ENCODE results near the gene NUDT1. TPM values are rescaled to one million over a fixed set of nuclear protein-coding genes. Genes with fewer than 3 reads are reported as not detected.

The NUDT1 gene
- total RNA-seq (10 to 100 TPM; 14.0 to 77.7 (median 22.6) TPM), polyA plus RNA-seq (10 to 100 TPM; 60.1 to 61.1 TPM), total RNA-seq (5.1 reads per million, percentile 24 among the genes with 10 or more reads in this experiment)

DNA sequence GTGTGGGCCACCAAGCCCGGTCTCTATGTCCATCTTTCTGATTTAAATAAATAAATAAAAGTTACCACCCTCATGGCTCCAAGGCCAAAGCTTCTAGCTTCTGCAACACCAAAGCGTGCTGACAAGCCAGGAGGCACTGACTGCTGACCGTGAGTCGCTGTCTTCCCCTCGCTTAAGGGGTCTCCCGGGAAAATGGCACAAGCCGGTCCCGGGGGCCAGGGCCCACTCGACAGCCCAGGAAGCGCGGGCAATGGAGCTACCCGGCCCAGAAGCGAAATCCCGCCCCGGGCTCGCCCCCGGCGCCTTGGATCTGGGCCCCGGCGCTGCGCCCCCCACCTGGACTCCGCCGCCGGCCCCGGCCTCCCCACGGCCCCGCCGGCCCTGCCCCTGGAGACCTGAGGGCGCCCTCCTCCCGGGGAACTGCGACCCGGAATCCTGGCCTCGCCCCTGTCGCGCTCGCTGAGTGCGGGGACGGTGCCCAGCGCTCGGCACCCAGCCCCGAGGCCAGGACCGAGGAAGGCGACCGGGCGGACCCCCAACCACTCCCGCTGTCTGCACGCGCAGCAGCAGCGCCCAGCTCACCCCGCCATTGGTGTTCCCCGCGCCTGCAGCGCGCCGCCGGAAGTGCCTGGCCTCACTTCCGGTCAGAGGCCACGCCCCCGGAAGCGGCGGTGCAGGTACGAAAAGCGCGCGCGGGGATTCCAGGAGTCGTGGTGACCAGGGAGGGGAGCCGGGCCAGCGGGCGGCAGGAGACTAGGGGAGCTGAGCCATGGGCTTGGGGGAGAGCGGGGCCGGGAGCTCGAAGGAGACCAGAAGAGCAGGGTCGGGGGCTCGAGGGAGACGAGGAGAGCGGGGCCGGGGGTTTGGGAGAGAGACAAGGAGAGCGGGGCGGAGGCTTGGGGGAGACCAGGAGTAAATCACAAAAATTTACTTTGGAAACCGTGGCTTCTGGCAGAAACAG is at the start of gene NUDT1, which contains the start of gene MRM2:
Gene NUDT1 (plus strand): TSS at position 647 of the 961 bp plus-strand sequence. CDS start 2,349 bp downstream, outside the sequence.
Gene MRM2 (minus strand): TSS at position 626 of the 961 bp plus-strand sequence. CDS start 36 bp downstream, at position 590.
- intact Hi-C loops (cut with micrococcal nuclease), result loop anchor here (1.0 to 10.0 kb wide), 4 partner anchors 10 to 297 kb away; partner anchors contain the start of genes MAD1L1 (in 2 of the 2) and SNX8 (in 1 of the 2)
- peak within 1 kb of the TSS; percentile 81 for H3K4me3 ChIP-seq (ENCODE audit: low read length)
- H3K36me3 ChIP-seq (ENCODE audit: control insufficient read depth in 2 of 3, insufficient read depth in 3 of 3, low read length in 3 of 3), result peaks cover 0 to 35% (median 0%) of the 10 kb centered on the region in 3 experiments
- H3K27ac Mint-ChIP-seq, result peak within 1 kb of the TSS; percentile 83 to 98 (median 89)
- peaks cover 0 to 5% of the 10 kb centered on the region in 2 donors for H3K4me1 ChIP-seq (ENCODE audit: control insufficient read depth in 2 of 2, insufficient read depth in 2 of 2, low read length in 2 of 2)
- H3K4me3 Mint-ChIP-seq, result peak within 1 kb of the TSS; percentile 84 to 98 (median 90)
- ChIA-PET POLR2A (interaction anchor here (0.7 to 1.5 kb wide), 3 partner anchors 10 to 112 kb away, joined by 4 to 12 read pairs (median 6); partner anchors contain the start of gene MAD1L1), CTCF (interaction anchor here (0.5 to 1.1 kb wide), 3 partner anchors 228 to 1644 kb away, joined by 3 read pairs; no protein-coding TSS in a partner anchor)
- H3K36me3 Mint-ChIP-seq, result peaks cover 0 to 5% (median 0%) of the 10 kb centered on the region in 5 donors
- H3K27me3 ChIP-seq (ENCODE audit: control insufficient read depth in 2 of 2, insufficient read depth in 2 of 2, low read length in 2 of 2), result no peaks in the 10 kb centered on the region
- DNase-seq (peak; percentile 36 to 89 (median 53)), ATAC-seq (peak; percentile 72)
- peaks cover 0 to 2% (median 0%) of the 10 kb centered on the region in 11 donors for H3K9me3 Mint-ChIP-seq
- peaks cover 6 to 37% (median 19%) of the 10 kb centered on the region in 7 donors for H3K4me1 Mint-ChIP-seq
- H3K27me3 Mint-ChIP-seq, result no peaks in the 10 kb centered on the region
- no peaks in the 10 kb centered on the region for H3K9me3 ChIP-seq (ENCODE audit: control insufficient read depth in 2 of 3, low read length in 3 of 3)
- H3K27ac ChIP-seq (ENCODE audit: low read depth, low read length), result peak within 1 kb of the TSS; percentile 86

GRCh38 chr7:2192831-2193534 is 49.0 kb upstream of the NUDT1 start:
- ChIA-PET CTCF (no interaction called here), POLR2A (interaction anchor here (0.6 kb wide), 1 partner anchor 322 kb away, joined by 4 read pairs; no protein-coding TSS in a partner anchor)
- ATAC-seq, result no peak
- H3K27ac ChIP-seq (ENCODE audit: low read depth, low read length), result no peak overlapping the region
- H3K36me3 Mint-ChIP-seq, result peaks cover 10 to 74% (median 66%) of the 10 kb centered on the region in 5 donors
- no peak overlapping the region for H3K4me3 ChIP-seq (ENCODE audit: low read length)
- H3K36me3 ChIP-seq (ENCODE audit: control insufficient read depth in 2 of 3, insufficient read depth in 3 of 3, low read length in 3 of 3), result peaks cover 0 to 28% (median 0%) of the 10 kb centered on the region in 3 experiments
- intact Hi-C loops (cut with micrococcal nuclease), result no loop called here
- no peak for DNase-seq
- peaks cover 0 to 26% (median 7%) of the 10 kb centered on the region in 11 donors for H3K9me3 Mint-ChIP-seq
- peaks cover 0 to 8% (median 0%) of the 10 kb centered on the region in 3 experiments for H3K9me3 ChIP-seq (ENCODE audit: control insufficient read depth in 2 of 3, low read length in 3 of 3)
- no peak overlapping the region for H3K4me3 Mint-ChIP-seq
- no peaks in the 10 kb centered on the region for H3K27me3 ChIP-seq (ENCODE audit: control insufficient read depth in 2 of 2, insufficient read depth in 2 of 2, low read length in 2 of 2)
- no peak overlapping the region for H3K27ac Mint-ChIP-seq
- H3K4me1 ChIP-seq (ENCODE audit: control insufficient read depth in 2 of 2, insufficient read depth in 2 of 2, low read length in 2 of 2), result no peaks in the 10 kb centered on the region
- no peaks in the 10 kb centered on the region for H3K27me3 Mint-ChIP-seq
- peaks cover 0 to 5% (median 0%) of the 10 kb centered on the region in 7 donors for H3K4me1 Mint-ChIP-seq

DNA sequence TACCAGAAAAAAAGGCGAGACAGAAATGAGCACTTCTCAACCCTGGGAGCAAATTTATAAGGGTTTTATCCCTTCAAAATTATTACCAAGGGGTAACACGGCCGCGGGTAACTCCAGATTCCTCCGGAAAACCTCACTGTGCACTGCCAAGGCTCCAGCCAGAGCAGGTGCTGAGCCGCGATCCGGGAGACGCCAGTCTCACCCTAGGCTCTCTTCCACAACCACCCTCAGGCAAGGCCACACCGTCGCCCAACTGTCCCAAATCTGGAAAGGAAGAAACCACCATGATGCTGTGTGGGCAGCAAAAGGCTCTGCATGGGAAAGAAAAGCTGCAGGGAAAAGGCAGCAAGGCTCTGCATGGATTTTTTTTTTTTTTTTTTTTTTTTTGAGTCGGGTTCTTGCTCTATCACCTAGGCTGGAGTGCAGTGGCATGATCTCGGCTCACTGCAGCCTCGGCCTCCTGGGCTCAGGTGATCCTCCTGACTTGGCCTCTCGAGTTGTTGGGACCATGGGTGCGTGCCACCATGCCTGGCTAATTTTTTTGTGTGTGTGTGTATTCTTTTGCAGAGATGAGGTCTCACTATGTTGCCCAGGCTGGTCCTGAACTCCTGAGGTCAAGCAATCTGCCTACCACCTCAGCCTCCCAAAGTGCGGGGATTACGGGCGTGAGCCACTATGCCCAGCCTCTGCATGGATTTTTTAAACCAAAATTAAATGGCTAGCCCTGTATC is 48.3 kb upstream of the NUDT1 start:
- ATAC-seq, result no peak
- Mint-ChIP-seq H3K4me3 (no peak overlapping the region), H3K9me3 (peaks cover 0 to 19% (median 7%) of the 10 kb centered on the region in 11 donors), H3K36me3 (peaks cover 10 to 66% (median 58%) of the 10 kb centered on the region in 5 donors), H3K27me3 (no peaks in the 10 kb centered on the region), H3K4me1 (peaks cover 0 to 5% (median 0%) of the 10 kb centered on the region in 7 donors), H3K27ac (no peak overlapping the region)
- ChIA-PET POLR2A (no interaction called here), CTCF (no interaction called here)
- H3K4me3 ChIP-seq (ENCODE audit: low read length), result no peak overlapping the region
- no peaks in the 10 kb centered on the region for H3K27me3 ChIP-seq (ENCODE audit: control insufficient read depth in 2 of 2, insufficient read depth in 2 of 2, low read length in 2 of 2)
- H3K4me1 ChIP-seq (ENCODE audit: control insufficient read depth in 2 of 2, insufficient read depth in 2 of 2, low read length in 2 of 2), result no peaks in the 10 kb centered on the region
- peaks cover 0 to 28% (median 0%) of the 10 kb centered on the region in 3 experiments for H3K36me3 ChIP-seq (ENCODE audit: control insufficient read depth in 2 of 3, insufficient read depth in 3 of 3, low read length in 3 of 3)
- DNase-seq, result no peak
- H3K27ac ChIP-seq (ENCODE audit: low read depth, low read length), result no peak overlapping the region
- intact Hi-C loops (cut with micrococcal nuclease), result no loop called here
- peaks cover 0 to 8% (median 0%) of the 10 kb centered on the region in 3 experiments for H3K9me3 ChIP-seq (ENCODE audit: control insufficient read depth in 2 of 3, low read length in 3 of 3)

DNA sequence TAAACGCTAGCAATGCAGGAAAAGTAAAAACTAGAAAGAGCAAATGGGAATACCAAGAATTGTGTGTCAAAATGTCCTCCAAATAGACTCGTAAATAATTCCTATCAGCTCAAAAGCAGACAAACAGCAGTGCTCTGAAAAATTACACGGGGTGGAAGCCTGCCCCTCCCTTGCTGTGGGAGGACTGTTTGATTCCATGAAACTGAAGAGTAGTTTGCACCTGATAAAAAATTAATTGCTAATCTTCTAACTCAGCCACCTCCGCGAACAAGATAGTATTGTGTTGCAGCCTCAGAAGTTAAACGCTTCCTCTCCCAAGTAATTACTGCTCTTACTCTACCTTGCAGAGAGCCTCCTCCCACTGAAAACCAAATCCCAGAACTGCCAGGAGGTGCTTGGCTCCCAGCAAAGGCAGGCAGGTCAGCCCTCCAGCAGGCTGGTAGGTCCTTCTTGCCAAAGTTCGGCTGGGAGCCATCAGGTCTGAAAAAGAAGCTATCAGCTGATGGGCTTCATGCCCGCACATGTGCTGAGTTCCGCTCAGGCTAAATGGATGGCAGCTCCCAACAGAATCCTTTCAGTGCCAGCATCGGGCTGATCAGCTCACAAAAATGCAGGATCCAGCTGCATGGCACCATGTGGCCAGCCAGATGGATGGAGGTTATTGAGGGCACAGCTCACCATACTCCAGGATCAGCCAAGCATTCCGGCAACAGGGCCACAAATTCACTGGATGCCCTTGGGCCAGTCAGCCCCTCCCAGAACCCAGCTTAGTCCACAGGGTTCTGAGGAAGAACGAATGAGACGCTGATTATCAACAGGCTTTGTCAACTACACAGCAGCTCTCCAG is 46.4 kb upstream of the NUDT1 start:
- Mint-ChIP-seq H3K27me3 (no peaks in the 10 kb centered on the region), H3K36me3 (peaks cover 7 to 59% (median 44%) of the 10 kb centered on the region in 5 donors), H3K27ac (no peak overlapping the region), H3K9me3 (peaks cover 0 to 10% (median 3%) of the 10 kb centered on the region in 11 donors), H3K4me1 (peaks cover 0 to 5% (median 0%) of the 10 kb centered on the region in 7 donors), H3K4me3 (no peak overlapping the region)
- H3K9me3 ChIP-seq (ENCODE audit: control insufficient read depth in 2 of 3, low read length in 3 of 3), result peaks cover 0 to 8% (median 0%) of the 10 kb centered on the region in 3 experiments
- POLR2A ChIA-PET, result no interaction called here
- peaks cover 0 to 42% (median 0%) of the 10 kb centered on the region in 3 experiments for H3K36me3 ChIP-seq (ENCODE audit: control insufficient read depth in 2 of 3, insufficient read depth in 3 of 3, low read length in 3 of 3)
- H3K4me1 ChIP-seq (ENCODE audit: control insufficient read depth in 2 of 2, insufficient read depth in 2 of 2, low read length in 2 of 2), result no peaks in the 10 kb centered on the region
- H3K27me3 ChIP-seq (ENCODE audit: control insufficient read depth in 2 of 2, insufficient read depth in 2 of 2, low read length in 2 of 2), result no peaks in the 10 kb centered on the region
- intact Hi-C loops (cut with micrococcal nuclease), result no loop called here
- CTCF ChIA-PET, result no interaction called here
- H3K4me3 ChIP-seq (ENCODE audit: low read length), result no peak overlapping the region
- no peak overlapping the region for H3K27ac ChIP-seq (ENCODE audit: low read depth, low read length)
- DNase-seq (no peak), ATAC-seq (no peak)

DNA sequence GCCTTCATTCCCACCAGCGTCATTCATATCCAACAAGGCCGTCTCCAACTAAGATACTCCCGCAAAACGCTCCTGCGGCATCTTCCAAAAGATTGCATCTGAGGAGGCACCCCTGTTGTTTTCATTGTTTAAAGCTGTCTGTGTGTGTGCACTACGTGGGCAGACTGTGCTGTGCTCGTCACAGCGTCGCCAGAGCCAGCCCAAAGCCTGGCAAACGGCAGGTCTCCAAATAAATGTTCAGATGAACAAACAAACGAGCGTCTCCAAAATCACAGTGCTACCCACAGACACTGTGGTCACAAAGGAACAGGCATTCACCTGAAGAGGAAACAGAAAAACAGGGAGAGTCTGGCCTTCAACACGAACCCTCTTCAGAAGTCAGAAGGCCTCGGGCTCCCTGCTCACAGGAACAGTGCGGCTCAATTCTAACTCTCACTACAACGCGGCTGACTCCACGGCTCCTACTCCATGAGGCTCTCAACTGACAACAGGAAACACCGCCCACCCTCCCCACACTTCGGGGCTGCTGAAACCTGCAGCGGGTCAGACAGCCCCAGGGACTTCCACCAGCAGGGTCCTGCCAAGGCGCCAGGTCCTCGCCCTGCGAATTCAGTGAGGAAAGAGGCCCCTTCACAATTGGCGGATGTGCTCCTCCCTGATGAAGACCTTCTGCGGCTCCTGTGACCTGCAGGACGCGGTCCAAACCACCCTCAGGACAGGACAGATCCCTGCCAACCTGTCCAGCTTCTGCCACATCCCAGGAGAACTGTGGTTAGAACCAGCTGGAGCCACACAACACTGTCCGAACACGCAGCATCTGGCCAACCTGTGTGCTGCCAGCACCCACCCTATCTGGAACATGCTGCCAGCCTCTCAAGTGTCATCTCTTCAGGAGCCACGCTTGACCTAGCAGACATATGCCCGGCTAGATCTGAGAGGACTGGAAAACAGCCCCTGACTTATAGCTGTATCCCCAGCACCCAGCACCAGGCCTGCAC is 45.3 kb upstream of the NUDT1 start:
- no peaks in the 10 kb centered on the region for H3K27me3 Mint-ChIP-seq
- intact Hi-C loops (cut with micrococcal nuclease), result no loop called here
- Histone ChIP-seq H3K27ac (ENCODE audit: low read depth, low read length) (no peak overlapping the region), H3K9me3 (ENCODE audit: control insufficient read depth in 2 of 3, low read length in 3 of 3) (peaks cover 0 to 8% (median 0%) of the 10 kb centered on the region in 3 experiments), H3K4me1 (ENCODE audit: control insufficient read depth in 2 of 2, insufficient read depth in 2 of 2, low read length in 2 of 2) (no peaks in the 10 kb centered on the region), H3K36me3 (ENCODE audit: control insufficient read depth in 2 of 3, insufficient read depth in 3 of 3, low read length in 3 of 3) (peaks cover 0 to 44% (median 0%) of the 10 kb centered on the region in 3 experiments), H3K27me3 (ENCODE audit: control insufficient read depth in 2 of 2, insufficient read depth in 2 of 2, low read length in 2 of 2) (no peaks in the 10 kb centered on the region), H3K4me3 (ENCODE audit: low read length) (no peak overlapping the region)
- CTCF ChIA-PET, result no interaction called here
- H3K36me3 Mint-ChIP-seq, result peaks cover 7 to 53% (median 38%) of the 10 kb centered on the region in 5 donors
- POLR2A ChIA-PET, result no interaction called here
- no peak overlapping the region for H3K4me3 Mint-ChIP-seq
- DNase-seq, result no peak
- peaks cover 0 to 5% (median 0%) of the 10 kb centered on the region in 7 donors for H3K4me1 Mint-ChIP-seq
- H3K9me3 Mint-ChIP-seq, result peaks cover 0 to 10% (median 3%) of the 10 kb centered on the region in 11 donors
- ATAC-seq, result no peak
- H3K27ac Mint-ChIP-seq, result no peak overlapping the region
